GM23338 (cell line): ENCODE data around the gene TMEM135. TPM values are rescaled to one million over a fixed set of nuclear protein-coding genes. Genes with fewer than 3 reads are reported as not detected.

Experiments
- ATAC-seq: fragments of 200-7000 bp; cut with Tn5 transposase; 3 replicates; pipeline ENCODE4 v1.9.1; 2020
- DNase-seq: peaks from one replicate; pipeline ENCODE4 v3.0.0-alpha.2; 2015; ENCODE audit warnings: low spot score
- H2AFZ ChIP-seq: fragments of 200-600 bp; sonication (generic); 2 replicates; pipeline ENCODE4 v1.8.0; 2016; ENCODE audit warnings: antibody characterized with exemption, mild to moderate bottlenecking, moderate library complexity
- H3F3A ChIP-seq: fragments of 200-600 bp; sonication (generic); replicated peaks from 2 replicates; pipeline ENCODE4 v1.8.0; 2017; ENCODE audit warnings: antibody characterized with exemption, mixed run types, low read depth
- H3K27ac ChIP-seq: fragments of 200-600 bp; sonication (generic); 2 replicates; pipeline ENCODE4 v1.6.1; 2016; ENCODE audit warnings: low read depth
- H3K27me3 ChIP-seq: fragments of 200-600 bp; sonication (generic); 2 replicates; pipeline ENCODE4 v1.8.0; 2016; ENCODE audit warnings: mild to moderate bottlenecking, mixed run types, moderate library complexity; ENCODE audit not compliant: insufficient read depth
- H3K36me3 ChIP-seq: fragments of 200-600 bp; sonication (generic); 2 replicates; pipeline ENCODE4 v1.8.0; 2016; ENCODE audit warnings: mild to moderate bottlenecking; ENCODE audit not compliant: insufficient read depth
- H3K4me1 ChIP-seq: fragments of 200-600 bp; sonication (generic); 2 replicates; pipeline ENCODE4 v1.8.0; 2016; ENCODE audit warnings: mild to moderate bottlenecking, moderate library complexity; ENCODE audit not compliant: insufficient read depth
- H3K4me2 ChIP-seq: fragments of 200-600 bp; sonication (generic); 2 replicates; pipeline ENCODE4 v1.7.1; 2017; ENCODE audit warnings: mixed run types
- H3K4me3 ChIP-seq: fragments of 200-600 bp; sonication (generic); 2 replicates; pipeline ENCODE4 v1.6.1; 2016; ENCODE audit warnings: mixed run types
- H3K79me2 ChIP-seq: fragments of 200-600 bp; sonication (generic); replicated peaks from 2 replicates; pipeline ENCODE4 v1.8.0; 2017; ENCODE audit warnings: mild to moderate bottlenecking; ENCODE audit not compliant: insufficient read depth
- H3K9me2 ChIP-seq: fragments of 200-600 bp; sonication (generic); 2 replicates; pipeline ENCODE4 v1.8.0; 2017; ENCODE audit not compliant: insufficient read depth
- H4K20me1 ChIP-seq: fragments of 200-600 bp; sonication (generic); replicated peaks from 2 replicates; pipeline ENCODE4 v1.8.0; 2017; ENCODE audit warnings: mild to moderate bottlenecking; ENCODE audit not compliant: insufficient read depth
- H3K27ac Mint-ChIP-seq: 2 replicates; pipeline ENCODE4 v1.8.0; 2020; ENCODE audit warnings: inconsistent platforms, mild to moderate bottlenecking, moderate library complexity, mixed read lengths
- H3K27me3 Mint-ChIP-seq: 3 replicates; pipeline ENCODE4 v1.8.0; 2022; ENCODE audit warnings: low read depth, mild to moderate bottlenecking, moderate library complexity, mixed read lengths, inconsistent platforms; ENCODE audit not compliant: insufficient read depth, poor library complexity
- H3K36me3 Mint-ChIP-seq: 3 replicates; pipeline ENCODE4 v1.8.0; 2021; ENCODE audit warnings: low read depth, mild to moderate bottlenecking, inconsistent platforms, moderate library complexity, mixed read lengths
- H3K4me1 Mint-ChIP-seq: 3 replicates; pipeline ENCODE4 v1.8.0; 2020; ENCODE audit warnings: mild to moderate bottlenecking, inconsistent platforms, mixed read lengths
- H3K4me3 Mint-ChIP-seq: 3 replicates; pipeline ENCODE4 v1.8.0; 2021; ENCODE audit warnings: moderate library complexity, mild to moderate bottlenecking, inconsistent platforms, mixed read lengths
- H3K9me3 Mint-ChIP-seq: 3 replicates; pipeline ENCODE4 v1.8.0; 2020; ENCODE audit warnings: moderate library complexity, mild to moderate bottlenecking, inconsistent platforms, mixed read lengths
- CREB1 ChIP-seq: fragments of 250-450 bp; sonication (Bioruptor Pico); IDR thresholded peaks from 2 replicates; pipeline ENCODE4 v1.5.0; 2020; ENCODE audit warnings: low read depth, mild to moderate bottlenecking, moderate library complexity
- EZH2 ChIP-seq: fragments of 200-600 bp; sonication (generic); IDR thresholded peaks from one replicate; pipeline ENCODE4 v1.8.0; 2017; ENCODE audit warnings: antibody characterized with exemption, mild to moderate bottlenecking, low read depth; ENCODE audit not compliant: unreplicated experiment
- EZH2phosphoT487 ChIP-seq: fragments of 200-600 bp; sonication (generic); IDR thresholded peaks from one replicate; pipeline ENCODE4 v1.8.1; 2018; ENCODE audit warnings: antibody characterized with exemption; ENCODE audit not compliant: unreplicated experiment
- JUNB ChIP-seq: IDR thresholded peaks from one replicate; pipeline ENCODE4 v1.6.1; 2016; ENCODE audit warnings: antibody characterized with exemption; ENCODE audit not compliant: unreplicated experiment
- NANOG ChIP-seq: IDR thresholded peaks from 2 replicates; pipeline ENCODE4 v1.6.1; 2016; ENCODE audit warnings: antibody characterized with exemption, borderline replicate concordance
- POLR2AphosphoS5 ChIP-seq: IDR thresholded peaks from 2 replicates; pipeline ENCODE4 v1.6.1; 2016; ENCODE audit warnings: antibody characterized with exemption, low read depth
- STAT1 ChIP-seq: IDR thresholded peaks from one replicate; pipeline ENCODE4 v1.6.1; 2016; ENCODE audit warnings: antibody characterized with exemption; ENCODE audit not compliant: unreplicated experiment
- ZNF114 ChIP-seq: fragments of 250-450 bp; sonication (Bioruptor Pico); IDR thresholded peaks from 2 replicates; pipeline ENCODE4 v1.5.0; 2020; ENCODE audit warnings: mild to moderate bottlenecking, moderate library complexity
- ZNF331 ChIP-seq: fragments of 250-450 bp; sonication (Bioruptor Pico); IDR thresholded peaks from 2 replicates; pipeline ENCODE4 v1.5.0; 2020; ENCODE audit warnings: low read depth, mild to moderate bottlenecking, moderate library complexity
- polyA plus RNA-seq: library from polyadenylated mRNA; unstranded; fragments of >200 nt; fragmentation: Nextera tagmentation; extraction: Ambion mirVana; gene quantifications from 2 replicates; pipeline ENCODE4 v1.2.1, GENCODE V29; 2016
- total RNA-seq: library from RNA; depleted of rRNA; stranded (reverse); fragments of >200 nt; shearing (Covaris generic); gene quantifications from 2 replicates; pipeline ENCODE4 v1.2.3, GENCODE V29; 2014
- TF ChIP-seq, protein P1 (sequence below): IDR thresholded peaks from one replicate; pipeline ENCODE4 v1.6.1; 2018; ENCODE audit warnings: antibody characterized with exemption; ENCODE audit not compliant: unreplicated experiment
- TF ChIP-seq, protein P2 (sequence below): IDR thresholded peaks from 2 replicates; pipeline ENCODE4 v1.6.1; 2016; ENCODE audit warnings: antibody characterized with exemption
- TF ChIP-seq, protein P3 (sequence below): fragments of 250-450 bp; sonication (Bioruptor Pico); IDR thresholded peaks from 2 replicates; pipeline ENCODE4 v1.5.0; 2020; ENCODE audit warnings: mild to moderate bottlenecking, moderate library complexity
- TF ChIP-seq, protein P4 (sequence below), 2 experiments: fragments of 200-600 bp in 1 of 2; sonication (generic) in 1 of 2; conservative IDR thresholded peaks; 2 replicates each; pipeline versions ENCODE4 v1.5.1 to v1.6.1; 2016 to 2017; ENCODE audit warnings: antibody characterized with exemption in 2 of 2, low read depth in 2 of 2, mild to moderate bottlenecking in 2 of 2, moderate library complexity in 1 of 2

Gene TMEM135
- total and polyA plus RNA-seq, 2 experiments from 2014 or later, result 23.4 to 49.9 TPM

DNA sequence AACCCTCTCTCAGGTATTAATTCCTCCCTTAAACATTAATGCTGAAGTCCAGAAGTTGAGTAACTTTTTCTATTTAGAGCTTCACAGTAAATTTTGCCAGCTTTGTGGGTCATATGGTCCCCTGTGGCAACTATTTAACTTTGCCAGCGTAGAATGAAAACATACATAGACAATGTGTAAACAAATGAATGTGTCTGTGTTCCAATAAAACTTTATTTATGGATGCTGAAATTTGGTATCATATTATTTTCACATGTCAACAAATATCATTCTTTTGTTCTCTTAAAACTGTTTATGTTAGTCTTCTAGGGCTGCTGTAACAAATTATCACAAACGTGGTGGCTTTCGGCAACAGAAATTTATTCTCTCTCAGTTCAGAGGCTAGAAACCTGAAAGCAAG lies 85.1 kb downstream of the TMEM135 start:
- ATAC-seq, result no peak
- Histone ChIP-seq H3K27me3 (no peaks in the 10 kb centered on the region), H3K27ac (no peak overlapping the region), H3K4me2 (no peak overlapping the region), H4K20me1 (no peaks in the 10 kb centered on the region), H2AFZ (no peak overlapping the region), H3K79me2 (peaks cover 9% of the 10 kb centered on the region; the same call in 1 of the 2 replicates), H3K4me1 (peaks cover 6% of the 10 kb centered on the region; the same call in 1 of the 2 replicates), H3K36me3 (no peaks in the 10 kb centered on the region), H3F3A (no peaks in the 10 kb centered on the region; the same call in 1 of the 2 replicates), H3K9me2 (no peaks in the 10 kb centered on the region), H3K4me3 (no peak overlapping the region)
- Mint-ChIP-seq H3K27ac (no peak overlapping the region), H3K4me1 (peaks cover 10% of the 10 kb centered on the region), H3K4me3 (no peak overlapping the region), H3K36me3 (no peaks in the 10 kb centered on the region), H3K9me3 (no peaks in the 10 kb centered on the region), H3K27me3 (peaks cover 1% of the 10 kb centered on the region)
- DNase-seq, result no peak
- TF ChIP-seq, protein P1, sequence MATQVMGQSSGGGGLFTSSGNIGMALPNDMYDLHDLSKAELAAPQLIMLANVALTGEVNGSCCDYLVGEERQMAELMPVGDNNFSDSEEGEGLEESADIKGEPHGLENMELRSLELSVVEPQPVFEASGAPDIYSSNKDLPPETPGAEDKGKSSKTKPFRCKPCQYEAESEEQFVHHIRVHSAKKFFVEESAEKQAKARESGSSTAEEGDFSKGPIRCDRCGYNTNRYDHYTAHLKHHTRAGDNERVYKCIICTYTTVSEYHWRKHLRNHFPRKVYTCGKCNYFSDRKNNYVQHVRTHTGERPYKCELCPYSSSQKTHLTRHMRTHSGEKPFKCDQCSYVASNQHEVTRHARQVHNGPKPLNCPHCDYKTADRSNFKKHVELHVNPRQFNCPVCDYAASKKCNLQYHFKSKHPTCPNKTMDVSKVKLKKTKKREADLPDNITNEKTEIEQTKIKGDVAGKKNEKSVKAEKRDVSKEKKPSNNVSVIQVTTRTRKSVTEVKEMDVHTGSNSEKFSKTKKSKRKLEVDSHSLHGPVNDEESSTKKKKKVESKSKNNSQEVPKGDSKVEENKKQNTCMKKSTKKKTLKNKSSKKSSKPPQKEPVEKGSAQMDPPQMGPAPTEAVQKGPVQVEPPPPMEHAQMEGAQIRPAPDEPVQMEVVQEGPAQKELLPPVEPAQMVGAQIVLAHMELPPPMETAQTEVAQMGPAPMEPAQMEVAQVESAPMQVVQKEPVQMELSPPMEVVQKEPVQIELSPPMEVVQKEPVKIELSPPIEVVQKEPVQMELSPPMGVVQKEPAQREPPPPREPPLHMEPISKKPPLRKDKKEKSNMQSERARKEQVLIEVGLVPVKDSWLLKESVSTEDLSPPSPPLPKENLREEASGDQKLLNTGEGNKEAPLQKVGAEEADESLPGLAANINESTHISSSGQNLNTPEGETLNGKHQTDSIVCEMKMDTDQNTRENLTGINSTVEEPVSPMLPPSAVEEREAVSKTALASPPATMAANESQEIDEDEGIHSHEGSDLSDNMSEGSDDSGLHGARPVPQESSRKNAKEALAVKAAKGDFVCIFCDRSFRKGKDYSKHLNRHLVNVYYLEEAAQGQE, result no peak
- TF ChIP-seq POLR2AphosphoS5, result no peak
- no peak for TF ChIP-seq JUNB
- TF ChIP-seq, protein P2, sequence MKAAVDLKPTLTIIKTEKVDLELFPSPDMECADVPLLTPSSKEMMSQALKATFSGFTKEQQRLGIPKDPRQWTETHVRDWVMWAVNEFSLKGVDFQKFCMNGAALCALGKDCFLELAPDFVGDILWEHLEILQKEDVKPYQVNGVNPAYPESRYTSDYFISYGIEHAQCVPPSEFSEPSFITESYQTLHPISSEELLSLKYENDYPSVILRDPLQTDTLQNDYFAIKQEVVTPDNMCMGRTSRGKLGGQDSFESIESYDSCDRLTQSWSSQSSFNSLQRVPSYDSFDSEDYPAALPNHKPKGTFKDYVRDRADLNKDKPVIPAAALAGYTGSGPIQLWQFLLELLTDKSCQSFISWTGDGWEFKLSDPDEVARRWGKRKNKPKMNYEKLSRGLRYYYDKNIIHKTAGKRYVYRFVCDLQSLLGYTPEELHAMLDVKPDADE, result no peak
- TF ChIP-seq CREB1 (CRISPR knock-in tag), result no peak
- no peak for TF ChIP-seq NANOG
- no peak for TF ChIP-seq EZH2phosphoT487
- TF ChIP-seq ZNF114 (CRISPR knock-in tag), result no peak
- TF ChIP-seq EZH2, result no peak
- TF ChIP-seq STAT1, result no peak
- TF ChIP-seq, protein P3, sequence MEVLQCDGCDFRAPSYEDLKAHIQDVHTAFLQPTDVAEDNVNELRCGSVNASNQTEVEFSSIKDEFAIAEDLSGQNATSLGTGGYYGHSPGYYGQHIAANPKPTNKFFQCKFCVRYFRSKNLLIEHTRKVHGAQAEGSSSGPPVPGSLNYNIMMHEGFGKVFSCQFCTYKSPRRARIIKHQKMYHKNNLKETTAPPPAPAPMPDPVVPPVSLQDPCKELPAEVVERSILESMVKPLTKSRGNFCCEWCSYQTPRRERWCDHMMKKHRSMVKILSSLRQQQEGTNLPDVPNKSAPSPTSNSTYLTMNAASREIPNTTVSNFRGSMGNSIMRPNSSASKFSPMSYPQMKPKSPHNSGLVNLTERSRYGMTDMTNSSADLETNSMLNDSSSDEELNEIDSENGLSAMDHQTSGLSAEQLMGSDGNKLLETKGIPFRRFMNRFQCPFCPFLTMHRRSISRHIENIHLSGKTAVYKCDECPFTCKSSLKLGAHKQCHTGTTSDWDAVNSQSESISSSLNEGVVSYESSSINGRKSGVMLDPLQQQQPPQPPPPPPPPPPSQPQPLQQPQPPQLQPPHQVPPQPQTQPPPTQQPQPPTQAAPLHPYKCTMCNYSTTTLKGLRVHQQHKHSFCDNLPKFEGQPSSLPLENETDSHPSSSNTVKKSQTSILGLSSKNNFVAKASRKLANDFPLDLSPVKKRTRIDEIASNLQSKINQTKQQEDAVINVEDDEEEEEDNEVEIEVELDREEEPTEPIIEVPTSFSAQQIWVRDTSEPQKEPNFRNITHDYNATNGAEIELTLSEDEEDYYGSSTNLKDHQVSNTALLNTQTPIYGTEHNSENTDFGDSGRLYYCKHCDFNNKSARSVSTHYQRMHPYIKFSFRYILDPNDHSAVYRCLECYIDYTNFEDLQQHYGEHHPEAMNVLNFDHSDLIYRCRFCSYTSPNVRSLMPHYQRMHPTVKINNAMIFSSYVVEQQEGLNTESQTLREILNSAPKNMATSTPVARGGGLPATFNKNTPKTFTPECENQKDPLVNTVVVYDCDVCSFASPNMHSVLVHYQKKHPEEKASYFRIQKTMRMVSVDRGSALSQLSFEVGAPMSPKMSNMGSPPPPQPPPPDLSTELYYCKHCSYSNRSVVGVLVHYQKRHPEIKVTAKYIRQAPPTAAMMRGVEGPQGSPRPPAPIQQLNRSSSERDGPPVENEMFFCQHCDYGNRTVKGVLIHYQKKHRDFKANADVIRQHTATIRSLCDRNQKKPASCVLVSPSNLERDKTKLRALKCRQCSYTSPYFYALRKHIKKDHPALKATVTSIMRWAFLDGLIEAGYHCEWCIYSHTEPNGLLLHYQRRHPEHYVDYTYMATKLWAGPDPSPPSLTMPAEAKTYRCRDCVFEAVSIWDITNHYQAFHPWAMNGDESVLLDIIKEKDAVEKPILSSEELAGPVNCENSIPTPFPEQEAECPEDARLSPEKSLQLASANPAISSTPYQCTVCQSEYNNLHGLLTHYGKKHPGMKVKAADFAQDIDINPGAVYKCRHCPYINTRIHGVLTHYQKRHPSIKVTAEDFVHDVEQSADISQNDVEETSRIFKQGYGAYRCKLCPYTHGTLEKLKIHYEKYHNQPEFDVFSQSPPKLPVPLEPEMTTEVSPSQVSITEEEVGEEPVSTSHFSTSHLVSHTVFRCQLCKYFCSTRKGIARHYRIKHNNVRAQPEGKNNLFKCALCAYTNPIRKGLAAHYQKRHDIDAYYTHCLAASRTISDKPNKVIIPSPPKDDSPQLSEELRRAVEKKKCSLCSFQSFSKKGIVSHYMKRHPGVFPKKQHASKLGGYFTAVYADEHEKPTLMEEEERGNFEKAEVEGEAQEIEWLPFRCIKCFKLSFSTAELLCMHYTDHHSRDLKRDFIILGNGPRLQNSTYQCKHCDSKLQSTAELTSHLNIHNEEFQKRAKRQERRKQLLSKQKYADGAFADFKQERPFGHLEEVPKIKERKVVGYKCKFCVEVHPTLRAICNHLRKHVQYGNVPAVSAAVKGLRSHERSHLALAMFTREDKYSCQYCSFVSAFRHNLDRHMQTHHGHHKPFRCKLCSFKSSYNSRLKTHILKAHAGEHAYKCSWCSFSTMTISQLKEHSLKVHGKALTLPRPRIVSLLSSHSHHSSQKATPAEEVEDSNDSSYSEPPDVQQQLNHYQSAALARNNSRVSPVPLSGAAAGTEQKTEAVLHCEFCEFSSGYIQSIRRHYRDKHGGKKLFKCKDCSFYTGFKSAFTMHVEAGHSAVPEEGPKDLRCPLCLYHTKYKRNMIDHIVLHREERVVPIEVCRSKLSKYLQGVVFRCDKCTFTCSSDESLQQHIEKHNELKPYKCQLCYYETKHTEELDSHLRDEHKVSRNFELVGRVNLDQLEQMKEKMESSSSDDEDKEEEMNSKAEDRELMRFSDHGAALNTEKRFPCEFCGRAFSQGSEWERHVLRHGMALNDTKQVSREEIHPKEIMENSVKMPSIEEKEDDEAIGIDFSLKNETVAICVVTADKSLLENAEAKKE (CRISPR knock-in tag), result no peak
- TF ChIP-seq, protein P4, sequence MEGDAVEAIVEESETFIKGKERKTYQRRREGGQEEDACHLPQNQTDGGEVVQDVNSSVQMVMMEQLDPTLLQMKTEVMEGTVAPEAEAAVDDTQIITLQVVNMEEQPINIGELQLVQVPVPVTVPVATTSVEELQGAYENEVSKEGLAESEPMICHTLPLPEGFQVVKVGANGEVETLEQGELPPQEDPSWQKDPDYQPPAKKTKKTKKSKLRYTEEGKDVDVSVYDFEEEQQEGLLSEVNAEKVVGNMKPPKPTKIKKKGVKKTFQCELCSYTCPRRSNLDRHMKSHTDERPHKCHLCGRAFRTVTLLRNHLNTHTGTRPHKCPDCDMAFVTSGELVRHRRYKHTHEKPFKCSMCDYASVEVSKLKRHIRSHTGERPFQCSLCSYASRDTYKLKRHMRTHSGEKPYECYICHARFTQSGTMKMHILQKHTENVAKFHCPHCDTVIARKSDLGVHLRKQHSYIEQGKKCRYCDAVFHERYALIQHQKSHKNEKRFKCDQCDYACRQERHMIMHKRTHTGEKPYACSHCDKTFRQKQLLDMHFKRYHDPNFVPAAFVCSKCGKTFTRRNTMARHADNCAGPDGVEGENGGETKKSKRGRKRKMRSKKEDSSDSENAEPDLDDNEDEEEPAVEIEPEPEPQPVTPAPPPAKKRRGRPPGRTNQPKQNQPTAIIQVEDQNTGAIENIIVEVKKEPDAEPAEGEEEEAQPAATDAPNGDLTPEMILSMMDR (conservative IDR thresholded peaks at IDR 0.05; ENCODE audit: low read depth in 2 of 2), result no peak
- TF ChIP-seq ZNF331 (CRISPR knock-in tag), result no peak
